Measurements from ENCODE around the gene ARHGEF25.

GRCh38 chr12:57637364-57637763 is 26.1 kb downstream of the ARHGEF25 start:
- TF ChIP-seq POLR2A (IDR thresholded peaks at IDR 0.05) = no peak
- no peak for TF ChIP-seq CTCF (IDR thresholded peaks at IDR 0.05 in 4 of 5, conservative IDR thresholded peaks at IDR 0.05 in 1 of 5)
